HCT116 (cell line): ENCODE results near the gene EMC1. TPM values are rescaled to one million over a fixed set of nuclear protein-coding genes. Genes with fewer than 3 reads are reported as not detected.

Experiments
- ATAC-seq: fragments of 200-7000 bp; cut with Tn5 transposase; 2 replicates; pipeline ENCODE4 v1.9.1; 2020; ENCODE audit warnings: mild to moderate bottlenecking, moderate library complexity
- BruUV-seq: library from RNA; stranded (reverse); fragments of 400-500 nt; replicated peaks from 2 replicates; lab custom pipeline; 2021; lab: Mats Ljungman, UMichigan
- CTCF ChIA-PET: fragments of 300-600 bp; sonication (Branson Sonifier 250); formaldehyde crosslinking; loops from one replicate; lab custom pipeline; 2021; ENCODE audit warnings: antibody characterized with exemption; lab: Charles Lee
- POLR2A ChIA-PET: fragments of 300-600, 350-600 bp; sonication (Branson Sonifier 250); formaldehyde crosslinking; loops from one replicate; lab custom pipeline; 2021; ENCODE audit warnings: antibody characterized with exemption; lab: Charles Lee
- RAD21 ChIA-PET, 2 experiments: fragments of 300-600 bp; sonication (Branson Sonifier 250); formaldehyde crosslinking; loops; one replicate each; lab custom pipeline; 2023; ENCODE audit warnings: low total read pairs in 2 of 2; ENCODE audit not compliant: uncharacterized antibody in 2 of 2, unreplicated experiment in 2 of 2, low non-redundant PET in 1 of 2; lab: Charles Lee
- DNase-seq: peaks from one replicate; pipeline ENCODE4 v3.0.0-alpha.2; 2010; ENCODE audit warnings: low read depth, low spot score
- H2AFZ ChIP-seq: fragments of 200-600 bp; shearing (Covaris generic), sonication (generic); 2 replicates; pipeline ENCODE4 v1.6.1; 2017; ENCODE audit warnings: low read depth, mixed run types, mixed read lengths, antibody characterized with exemption, low read length; ENCODE audit not compliant: poor library complexity, severe bottlenecking
- H3K27ac ChIP-seq: 2 replicates; pipeline ENCODE4 v1.5.1; 2012; ENCODE audit warnings: low read depth, low read length
- H3K27me3 ChIP-seq: fragments of 200-600 bp; sonication (generic); 2 replicates; pipeline ENCODE4 v1.6.1; 2016; ENCODE audit warnings: mixed run types, low read length, mixed read lengths; ENCODE audit not compliant: insufficient read depth
- H3K36me3 ChIP-seq, 2 experiments: fragments of 200-500 bp in 1 of 2; fragments of 200-600 bp in 1 of 2; sonication (Bioruptor generic) in 1 of 2; sonication (generic) in 1 of 2; 2 replicates each; pipeline versions ENCODE4 v1.5.1 to v1.6.1; 2014 to 2016; ENCODE audit warnings: low read length in 2 of 2, inconsistent platforms in 1 of 2, mixed read lengths in 1 of 2, mixed run types in 1 of 2; ENCODE audit not compliant: insufficient read depth in 2 of 2, control insufficient read depth in 1 of 2
- H3K4me1 ChIP-seq, 2 experiments: fragments of 200-600 bp in 1 of 2; sonication (generic) in 1 of 2; 2 replicates each; pipeline versions ENCODE4 v1.5.1 to v1.6.1; 2012 to 2017; ENCODE audit warnings: low read length in 2 of 2, inconsistent platforms in 1 of 2, mild to moderate bottlenecking in 1 of 2, mixed read lengths in 1 of 2, mixed run types in 1 of 2, moderate library complexity in 1 of 2; ENCODE audit not compliant: insufficient read depth in 2 of 2, control insufficient read depth in 1 of 2
- H3K4me2 ChIP-seq: fragments of 200-600 bp; sonication (generic); 2 replicates; pipeline ENCODE4 v1.6.1; 2017; ENCODE audit warnings: mixed run types, low read length, mixed read lengths
- H3K4me3 ChIP-seq, 2 experiments: fragments of 200-600 bp in 1 of 2; sonication (generic) in 1 of 2; replicated peaks in 1 of 2; 2 replicates each; pipeline ENCODE4 v1.5.1; 2011 to 2016; ENCODE audit warnings: low read length in 2 of 2, control low read depth in 1 of 2, low read depth in 1 of 2, mild to moderate bottlenecking in 1 of 2, mixed read lengths in 1 of 2, mixed run types in 1 of 2
- H3K79me2 ChIP-seq: fragments of 200-600 bp; sonication (generic); 2 replicates; pipeline ENCODE4 v1.6.1; 2017; ENCODE audit warnings: mild to moderate bottlenecking, mixed run types, low read length, moderate library complexity, mixed read lengths; ENCODE audit not compliant: insufficient read depth
- H3K9ac ChIP-seq: fragments of 200-600 bp; sonication (generic); 2 replicates; pipeline ENCODE4 v1.6.1; 2016; ENCODE audit warnings: low read length, mixed read lengths
- H3K9me2 ChIP-seq: fragments of 200-600 bp; sonication (generic), shearing (Covaris generic); 2 replicates; pipeline ENCODE4 v1.6.1; 2017; ENCODE audit warnings: mixed run types, mild to moderate bottlenecking, moderate library complexity; ENCODE audit not compliant: insufficient read depth
- H3K9me3 ChIP-seq, 2 experiments: fragments of 200-500 bp in 1 of 2; fragments of 200-600 bp in 1 of 2; sonication (Bioruptor generic) in 1 of 2; sonication (generic) in 1 of 2; 2 replicates each; pipeline ENCODE4 v1.6.1; 2014 to 2017; ENCODE audit warnings: low read length in 2 of 2, mixed read lengths in 2 of 2, inconsistent platforms in 1 of 2, low read depth in 1 of 2, mild to moderate bottlenecking in 1 of 2, mixed run types in 1 of 2, moderate library complexity in 1 of 2; ENCODE audit not compliant: control insufficient read depth in 1 of 2, insufficient read depth in 1 of 2
- H4K20me1 ChIP-seq: fragments of 200-600 bp; sonication (generic), shearing (Covaris generic); 2 replicates; pipeline ENCODE4 v1.6.1; 2017; ENCODE audit warnings: mixed run types, mild to moderate bottlenecking, moderate library complexity; ENCODE audit not compliant: insufficient read depth
- CEBPB ChIP-seq: IDR thresholded peaks from 2 replicates; pipeline ENCODE4 v1.6.1; 2012; ENCODE audit warnings: low read depth
- EZH2phosphoT487 ChIP-seq: fragments of 200-600 bp; IDR thresholded peaks from 2 replicates; pipeline ENCODE4 v1.6.1; 2018; ENCODE audit warnings: antibody characterized with exemption, borderline replicate concordance
- POLR2A ChIP-seq: IDR thresholded peaks from 2 replicates; pipeline ENCODE4 v1.7.0; 2011; ENCODE audit warnings: borderline replicate concordance; ENCODE audit not compliant: insufficient read depth, insufficient read length; ENCODE audit errors: extremely low read depth
- SIN3A ChIP-seq: IDR thresholded peaks from 2 replicates; pipeline ENCODE4 v1.6.1; 2012; ENCODE audit warnings: low read depth
- SP1 ChIP-seq: IDR thresholded peaks from 2 replicates; pipeline ENCODE4 v1.6.1; 2012; ENCODE audit warnings: low read depth
- TCF7L2 ChIP-seq: IDR thresholded peaks from 2 replicates; pipeline ENCODE4 v1.7.0; 2011; ENCODE audit warnings: borderline replicate concordance, inconsistent platforms; ENCODE audit not compliant: insufficient read depth, insufficient read length; ENCODE audit errors: extremely low read depth
- ZFX ChIP-seq: fragments of 450-650 bp; IDR thresholded peaks from 2 replicates; pipeline ENCODE4 v1.6.1; 2017
- ZNF274 ChIP-seq: fragments of 200-500 bp; sonication (Bioruptor generic); IDR thresholded peaks from 2 replicates; pipeline ENCODE4 v1.6.1; 2014; ENCODE audit warnings: mild to moderate bottlenecking, low read depth, low read length, inconsistent platforms
- intact Hi-C: fragments of 100-400 bp; cut with micrococcal nuclease; formaldehyde crosslinking; loops from 2 replicates; pipeline ENCODE4 v1.10.0; 2022
- total RNA-seq: library from RNA; stranded (reverse); gene quantifications from one replicate; pipeline ENCODE4 v1.2.1, GENCODE V29; 2021; ENCODE audit not compliant: unreplicated experiment
- TF ChIP-seq, protein P1 (sequence below): IDR thresholded peaks from 2 replicates; pipeline ENCODE4 v1.6.1; 2011; ENCODE audit warnings: mild to moderate bottlenecking, low read length, moderate library complexity; ENCODE audit not compliant: insufficient replicate concordance; ENCODE audit errors: extremely low read depth
- TF ChIP-seq, protein P2 (sequence below): IDR thresholded peaks from 2 replicates; pipeline ENCODE4 v1.6.1; 2012; ENCODE audit warnings: low read depth
- TF ChIP-seq, protein P3 (sequence below): IDR thresholded peaks from 2 replicates; pipeline ENCODE4 v1.6.1; 2012
- TF ChIP-seq, protein P4 (sequence below): IDR thresholded peaks from 2 replicates; pipeline ENCODE4 v1.6.1; 2012

The EMC1 gene
- total RNA-seq, 1 experiment from 2014 or later: 66.6 TPM

DNA sequence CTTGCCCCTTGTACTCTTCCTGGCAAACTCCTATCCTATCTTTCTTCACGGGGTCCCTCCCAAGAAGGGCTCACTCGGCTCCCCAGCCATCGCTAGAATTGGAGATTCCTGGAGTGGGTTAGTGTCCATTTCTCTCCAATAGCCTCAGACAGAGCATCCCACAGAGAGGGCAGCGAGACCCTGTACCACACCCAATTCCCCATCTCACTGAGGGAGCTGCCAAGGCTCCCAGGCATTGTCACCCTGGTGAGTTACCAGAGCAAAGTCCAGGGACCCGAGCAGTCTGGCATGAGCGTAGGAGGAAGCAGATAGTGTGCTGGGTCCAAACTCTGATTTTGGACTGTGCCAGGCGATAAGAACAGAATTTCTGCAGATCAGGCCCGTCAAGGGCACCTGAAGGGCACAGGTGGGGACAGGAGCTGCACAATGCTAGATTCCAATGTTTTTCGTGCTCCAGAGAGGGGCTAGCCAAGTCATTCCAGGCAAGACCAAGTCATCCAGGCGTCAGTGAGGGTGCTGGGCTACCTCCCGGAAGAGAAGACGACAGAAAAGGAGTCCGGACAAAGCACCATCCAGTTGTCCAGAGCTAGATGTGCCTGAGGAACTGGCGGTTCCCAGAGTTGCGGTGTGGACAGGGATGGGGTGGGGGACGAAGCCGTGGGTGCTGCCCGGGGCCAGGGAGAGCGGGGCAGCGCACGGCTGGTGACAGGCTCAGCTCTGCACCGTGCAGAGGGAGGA lies 22.0 kb upstream of the EMC1 start:
- no peak overlapping the region for H3K4me2 ChIP-seq
- H2AFZ ChIP-seq: no peak overlapping the region
- no peak for DNase-seq
- H3K4me1 ChIP-seq: no peaks in the 10 kb centered on the region
- no peak overlapping the region for H3K9ac ChIP-seq
- intact Hi-C loops: no loop called here
- no peak for TF ChIP-seq SP1
- TF ChIP-seq CEBPB: no peak
- TF ChIP-seq POLR2A: no peak
- no peak for TF ChIP-seq ZFX
- TF ChIP-seq, protein P1, sequence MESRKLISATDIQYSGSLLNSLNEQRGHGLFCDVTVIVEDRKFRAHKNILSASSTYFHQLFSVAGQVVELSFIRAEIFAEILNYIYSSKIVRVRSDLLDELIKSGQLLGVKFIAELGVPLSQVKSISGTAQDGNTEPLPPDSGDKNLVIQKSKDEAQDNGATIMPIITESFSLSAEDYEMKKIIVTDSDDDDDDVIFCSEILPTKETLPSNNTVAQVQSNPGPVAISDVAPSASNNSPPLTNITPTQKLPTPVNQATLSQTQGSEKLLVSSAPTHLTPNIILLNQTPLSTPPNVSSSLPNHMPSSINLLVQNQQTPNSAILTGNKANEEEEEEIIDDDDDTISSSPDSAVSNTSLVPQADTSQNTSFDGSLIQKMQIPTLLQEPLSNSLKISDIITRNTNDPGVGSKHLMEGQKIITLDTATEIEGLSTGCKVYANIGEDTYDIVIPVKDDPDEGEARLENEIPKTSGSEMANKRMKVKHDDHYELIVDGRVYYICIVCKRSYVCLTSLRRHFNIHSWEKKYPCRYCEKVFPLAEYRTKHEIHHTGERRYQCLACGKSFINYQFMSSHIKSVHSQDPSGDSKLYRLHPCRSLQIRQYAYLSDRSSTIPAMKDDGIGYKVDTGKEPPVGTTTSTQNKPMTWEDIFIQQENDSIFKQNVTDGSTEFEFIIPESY: no peak
- TF ChIP-seq, protein P2, sequence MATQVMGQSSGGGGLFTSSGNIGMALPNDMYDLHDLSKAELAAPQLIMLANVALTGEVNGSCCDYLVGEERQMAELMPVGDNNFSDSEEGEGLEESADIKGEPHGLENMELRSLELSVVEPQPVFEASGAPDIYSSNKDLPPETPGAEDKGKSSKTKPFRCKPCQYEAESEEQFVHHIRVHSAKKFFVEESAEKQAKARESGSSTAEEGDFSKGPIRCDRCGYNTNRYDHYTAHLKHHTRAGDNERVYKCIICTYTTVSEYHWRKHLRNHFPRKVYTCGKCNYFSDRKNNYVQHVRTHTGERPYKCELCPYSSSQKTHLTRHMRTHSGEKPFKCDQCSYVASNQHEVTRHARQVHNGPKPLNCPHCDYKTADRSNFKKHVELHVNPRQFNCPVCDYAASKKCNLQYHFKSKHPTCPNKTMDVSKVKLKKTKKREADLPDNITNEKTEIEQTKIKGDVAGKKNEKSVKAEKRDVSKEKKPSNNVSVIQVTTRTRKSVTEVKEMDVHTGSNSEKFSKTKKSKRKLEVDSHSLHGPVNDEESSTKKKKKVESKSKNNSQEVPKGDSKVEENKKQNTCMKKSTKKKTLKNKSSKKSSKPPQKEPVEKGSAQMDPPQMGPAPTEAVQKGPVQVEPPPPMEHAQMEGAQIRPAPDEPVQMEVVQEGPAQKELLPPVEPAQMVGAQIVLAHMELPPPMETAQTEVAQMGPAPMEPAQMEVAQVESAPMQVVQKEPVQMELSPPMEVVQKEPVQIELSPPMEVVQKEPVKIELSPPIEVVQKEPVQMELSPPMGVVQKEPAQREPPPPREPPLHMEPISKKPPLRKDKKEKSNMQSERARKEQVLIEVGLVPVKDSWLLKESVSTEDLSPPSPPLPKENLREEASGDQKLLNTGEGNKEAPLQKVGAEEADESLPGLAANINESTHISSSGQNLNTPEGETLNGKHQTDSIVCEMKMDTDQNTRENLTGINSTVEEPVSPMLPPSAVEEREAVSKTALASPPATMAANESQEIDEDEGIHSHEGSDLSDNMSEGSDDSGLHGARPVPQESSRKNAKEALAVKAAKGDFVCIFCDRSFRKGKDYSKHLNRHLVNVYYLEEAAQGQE: no peak
- no peak for TF ChIP-seq SIN3A
- TF ChIP-seq ZNF274: no peak
- TF ChIP-seq, protein P3, sequence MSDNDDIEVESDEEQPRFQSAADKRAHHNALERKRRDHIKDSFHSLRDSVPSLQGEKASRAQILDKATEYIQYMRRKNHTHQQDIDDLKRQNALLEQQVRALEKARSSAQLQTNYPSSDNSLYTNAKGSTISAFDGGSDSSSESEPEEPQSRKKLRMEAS: no peak
- TF ChIP-seq, protein P4, sequence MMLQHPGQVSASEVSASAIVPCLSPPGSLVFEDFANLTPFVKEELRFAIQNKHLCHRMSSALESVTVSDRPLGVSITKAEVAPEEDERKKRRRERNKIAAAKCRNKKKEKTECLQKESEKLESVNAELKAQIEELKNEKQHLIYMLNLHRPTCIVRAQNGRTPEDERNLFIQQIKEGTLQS: no peak
- no peak for TF ChIP-seq TCF7L2
- TF ChIP-seq EZH2phosphoT487: no peak
- TF ChIP-seq, all 23 proteins: peak for 0
- CTCF ChIA-PET: no interaction called here
- RAD21 ChIA-PET: no interaction called here
- no peak overlapping the region for H3K4me3 ChIP-seq
- no peaks in the 10 kb centered on the region for H4K20me1 ChIP-seq
- H3K27me3 ChIP-seq: no peaks in the 10 kb centered on the region
- H3K27ac ChIP-seq: no peak overlapping the region
- no peak for ATAC-seq
- no peaks in the 10 kb centered on the region for H3K9me3 ChIP-seq
- no peaks in the 10 kb centered on the region for H3K79me2 ChIP-seq
- POLR2A ChIA-PET: no interaction called here
- H3K9me2 ChIP-seq: no peaks in the 10 kb centered on the region
- H3K36me3 ChIP-seq: no peaks in the 10 kb centered on the region
- no TSS peak for BruUV-seq
